SU-DHL-6 (cell line): ENCODE measurements around the gene CFP.

Experiments used
- H2AFZ ChIP-seq: fragments of 200-600 bp; sonication (generic); 2 replicates; pipeline ENCODE4 v1.6.1; 2014; ENCODE audit warnings: low read depth, mild to moderate bottlenecking, moderate library complexity, mixed read lengths, antibody characterized with exemption, low read length; ENCODE audit not compliant: severe bottlenecking
- H3F3A ChIP-seq: fragments of 200-600 bp; shearing (Covaris generic); 2 replicates; pipeline ENCODE4 v1.6.0; 2016; ENCODE audit warnings: antibody characterized with exemption, mild to moderate bottlenecking; ENCODE audit not compliant: insufficient read depth
- H3K27ac ChIP-seq: fragments of 200-600 bp; sonication (generic); 2 replicates; pipeline ENCODE4 v1.5.1; 2016; ENCODE audit warnings: low read depth, mild to moderate bottlenecking, low read length, moderate library complexity, mixed read lengths
- H3K27me3 ChIP-seq: fragments of 200-600 bp; sonication (generic), shearing (Covaris generic); 2 replicates; pipeline ENCODE4 v1.6.0; 2014; ENCODE audit warnings: mild to moderate bottlenecking, low read length
- H3K36me3 ChIP-seq: fragments of 200-600 bp; sonication (generic); 2 replicates; pipeline ENCODE4 v1.6.1; 2014; ENCODE audit warnings: mild to moderate bottlenecking, low read length, mixed read lengths
- H3K4me2 ChIP-seq: fragments of 300-600, 200-600 bp; shearing (Covaris generic), sonication (generic); 2 replicates; pipeline ENCODE4 v1.6.0; 2014; ENCODE audit warnings: low read length, low read depth, mild to moderate bottlenecking; ENCODE audit not compliant: poor library complexity, severe bottlenecking
- H3K4me3 ChIP-seq: fragments of 200-600 bp; sonication (generic); 2 replicates; pipeline ENCODE4 v1.5.1; 2014; ENCODE audit warnings: antibody characterized with exemption, low read length, mild to moderate bottlenecking, mixed read lengths; ENCODE audit not compliant: insufficient read depth, poor library complexity, severe bottlenecking
- H3K79me2 ChIP-seq: fragments of 200-600 bp; sonication (generic); 2 replicates; pipeline ENCODE4 v1.6.1; 2014; ENCODE audit warnings: mild to moderate bottlenecking, low read length, moderate library complexity; ENCODE audit not compliant: insufficient read depth
- H3K9ac ChIP-seq: fragments of 200-600 bp; sonication (generic); 2 replicates; pipeline ENCODE4 v1.7.0; 2014; ENCODE audit warnings: mild to moderate bottlenecking, low read length
- H3K9me2 ChIP-seq: fragments of 200-600 bp; sonication (generic); replicated peaks from 2 replicates; pipeline ENCODE4 v1.6.1; 2014; ENCODE audit warnings: low read length; ENCODE audit not compliant: insufficient read depth
- H3K9me3 ChIP-seq: fragments of 200-600 bp; sonication (generic); 2 replicates; pipeline ENCODE4 v1.6.1; 2014; ENCODE audit warnings: low read length, mixed read lengths; ENCODE audit not compliant: insufficient read depth
- H4K20me1 ChIP-seq: fragments of 200-600 bp; sonication (generic); 2 replicates; pipeline ENCODE4 v1.6.1; 2014; ENCODE audit warnings: low read depth, mild to moderate bottlenecking, antibody characterized with exemption, low read length, moderate library complexity, mixed read lengths
- CTCF ChIP-seq: fragments of 200-600 bp; sonication (generic); IDR thresholded peaks from one replicate; pipeline ENCODE4 v1.5.1; 2017; ENCODE audit warnings: antibody characterized with exemption, mild to moderate bottlenecking, low read length, moderate library complexity; ENCODE audit not compliant: insufficient read depth, poor library complexity, severe bottlenecking
- EZH2phosphoT487 ChIP-seq: fragments of 200-600 bp; sonication (generic), shearing (Covaris generic); conservative IDR thresholded peaks from 2 replicates; pipeline ENCODE4 v1.6.1; 2018; ENCODE audit warnings: mild to moderate bottlenecking, antibody characterized with exemption, low read length, moderate library complexity, mixed read lengths

Gene CFP

GRCh38 chrX:47613082-47613481 lies 16.6 kb downstream of the CFP start:
- Histone ChIP-seq H2AFZ (no peak overlapping the region), H3K27me3 (no peaks in the 10 kb centered on the region), H3K4me2 (no peak overlapping the region), H3K9me2 (no peaks in the 10 kb centered on the region), H3K9me3 (no peaks in the 10 kb centered on the region), H3K36me3 (no peaks in the 10 kb centered on the region), H3K4me3 (no peak overlapping the region), H3K27ac (no peak overlapping the region), H3F3A (no peaks in the 10 kb centered on the region), H3K79me2 (no peaks in the 10 kb centered on the region), H4K20me1 (no peaks in the 10 kb centered on the region), H3K9ac (no peak overlapping the region)
- TF ChIP-seq CTCF (no peak), EZH2phosphoT487 (no peak)

DNA sequence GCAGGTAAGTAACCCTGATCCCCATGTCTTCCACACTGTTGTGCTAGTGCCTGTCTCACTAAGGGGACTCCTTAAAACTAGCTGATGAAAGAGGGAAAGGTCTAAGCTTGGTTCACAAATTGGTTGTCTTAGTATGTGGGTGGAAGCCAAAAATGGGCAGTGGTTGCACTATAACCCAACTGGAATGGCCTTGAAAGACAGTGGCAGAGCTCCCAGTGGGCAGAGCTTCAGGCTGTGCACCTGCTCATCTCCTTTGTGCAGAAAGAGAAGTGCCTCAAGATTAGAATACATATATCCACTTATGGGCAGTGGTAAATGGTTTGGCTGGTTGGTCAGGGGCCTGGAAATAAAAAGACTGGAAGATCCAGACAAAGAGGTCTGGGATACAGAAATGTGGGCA lies 17.3 kb downstream of the CFP start:
- H3K9ac ChIP-seq, result no peak overlapping the region

DNA sequence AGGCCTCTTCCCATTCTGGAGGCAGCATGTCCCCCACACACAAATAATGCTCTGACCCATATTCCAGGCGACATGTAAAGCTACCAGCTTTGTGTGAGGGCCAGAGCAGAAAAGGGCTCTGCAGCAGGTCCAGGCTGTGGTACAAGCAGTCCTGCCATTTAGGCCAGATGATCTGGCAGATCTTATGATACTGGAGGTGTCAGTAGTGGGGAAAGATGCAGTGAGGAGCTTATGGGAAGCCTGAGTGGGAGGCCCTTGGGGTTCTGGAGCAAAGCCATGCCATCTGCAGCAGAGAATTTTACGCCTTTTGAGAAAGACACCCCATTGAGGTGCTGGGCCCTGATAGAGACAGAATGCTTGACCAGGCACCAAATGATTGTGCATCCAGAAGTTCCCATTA lies 17.8 kb downstream of the CFP start:
- no peak overlapping the region for H3K27ac ChIP-seq

More for the DNA sequence above, 17.3 kb downstream of the CFP start:
- Histone ChIP-seq H3K79me2 (no peaks in the 10 kb centered on the region), H3K27me3 (no peaks in the 10 kb centered on the region), H3K27ac (no peak overlapping the region), H3K36me3 (no peaks in the 10 kb centered on the region), H3K9me3 (no peaks in the 10 kb centered on the region), H4K20me1 (no peaks in the 10 kb centered on the region), H3K9me2 (no peaks in the 10 kb centered on the region), H3K4me2 (no peak overlapping the region), H2AFZ (no peak overlapping the region), H3K4me3 (no peak overlapping the region), H3F3A (no peaks in the 10 kb centered on the region)
- TF ChIP-seq CTCF, result no peak
- TF ChIP-seq EZH2phosphoT487, result no peak

More for the DNA sequence above, 17.8 kb downstream of the CFP start:
- no peak overlapping the region for H3K4me2 ChIP-seq
- no peaks in the 10 kb centered on the region for H3F3A ChIP-seq
- H2AFZ ChIP-seq, result no peak overlapping the region
- H3K9ac ChIP-seq, result no peak overlapping the region
- H3K9me3 ChIP-seq, result no peaks in the 10 kb centered on the region
- H3K79me2 ChIP-seq, result no peaks in the 10 kb centered on the region
- H4K20me1 ChIP-seq, result no peaks in the 10 kb centered on the region
- no peaks in the 10 kb centered on the region for H3K9me2 ChIP-seq
- H3K4me3 ChIP-seq, result no peak overlapping the region
- TF ChIP-seq EZH2phosphoT487 (no peak), CTCF (no peak)
- no peaks in the 10 kb centered on the region for H3K27me3 ChIP-seq
- H3K36me3 ChIP-seq, result no peaks in the 10 kb centered on the region
